ENCODE measurements around the gene RNF34. TPM values are rescaled to one million over a fixed set of nuclear protein-coding genes. Genes with fewer than 3 reads are reported as not detected.

The RNF34 gene
- total and polyA plus RNA-seq, 2 of the 8 experiments (the other 6 are each of a cell fraction or from before 2014, with no cell fraction given): 37.9 to 57.6 TPM

- Histone ChIP-seq H2BK120ac (replicated peaks; ENCODE audit: low read depth, low read length) (no peak overlapping the region), H2AK5ac (ENCODE audit: low read depth, low read length) (no peak overlapping the region), H4K20me1 (replicated peaks in 1 of 2; ENCODE audit: control insufficient read depth in 1 of 2, insufficient read depth in 2 of 2, low read length in 2 of 2) (no peaks in the 10 kb centered on the region), H4K8ac (ENCODE audit: extremely low read depth, insufficient read depth, low read length) (no peak overlapping the region), H3K23ac (ENCODE audit: insufficient read length) (no peak overlapping the region), H2AFZ (ENCODE audit: low read length) (no peak overlapping the region), H3K27me3 (replicated peaks in 1 of 4; ENCODE audit: control insufficient read depth in 3 of 4, extremely low read depth in 1 of 4, insufficient read depth in 3 of 4, low read length in 3 of 4) (no peaks in the 10 kb centered on the region), H3K56ac (replicated peaks; ENCODE audit: insufficient read length, low read depth, low read length) (no peak overlapping the region), H2BK20ac (ENCODE audit: low read length) (no peak overlapping the region), H3K9me3 (ENCODE audit: insufficient read depth in 2 of 2, low read depth in 1 of 2, low read length in 1 of 2) (no peaks in the 10 kb centered on the region), H2BK15ac (ENCODE audit: low read length) (no peak overlapping the region), H3K14ac (ENCODE audit: insufficient read length) (no peak overlapping the region), H3K36me3 (ENCODE audit: control insufficient read depth in 2 of 4, insufficient read depth in 4 of 4, low read length in 3 of 4) (no peaks in the 10 kb centered on the region), H3K23me2 (ENCODE audit: low read depth, low read length) (no peaks in the 10 kb centered on the region), H3K4me2 (ENCODE audit: insufficient read depth in 1 of 2, low read depth in 2 of 2, low read length in 2 of 2) (no peak overlapping the region), H3K79me1 (ENCODE audit: low read depth, low read length) (no peaks in the 10 kb centered on the region), H2BK5ac (ENCODE audit: low read depth, low read length) (no peak overlapping the region), H2BK12ac (ENCODE audit: low read depth, low read length) (no peak overlapping the region), H3K18ac (ENCODE audit: extremely low read depth, low read length) (no peak overlapping the region), H3K9ac (replicated peaks in 1 of 4; ENCODE audit: extremely low read depth in 1 of 4, low read depth in 3 of 4, low read length in 3 of 4) (no peak overlapping the region), H4K91ac (replicated peaks; ENCODE audit: insufficient read length, low read length) (no peak overlapping the region), H4K5ac (ENCODE audit: insufficient read length, low read depth, low read length) (no peak overlapping the region), H3K4me1 (replicated peaks in 1 of 4; ENCODE audit: control insufficient read depth in 3 of 4, insufficient read depth in 4 of 4, low read length in 3 of 4) (no peaks in the 10 kb centered on the region), H3K79me2 (ENCODE audit: control insufficient read depth in 1 of 2, insufficient read depth in 2 of 2, low read length in 2 of 2) (no peaks in the 10 kb centered on the region), H3K4ac (replicated peaks; ENCODE audit: insufficient read length, low read depth, low read length) (no peak overlapping the region), H3K4me3 (ENCODE audit: extremely low read depth in 1 of 4, insufficient read depth in 2 of 4, low read depth in 3 of 4, low read length in 4 of 4) (no peak overlapping the region), H3K27ac (ENCODE audit: low read depth, low read length) (no peak overlapping the region)
- FAIRE-seq: no peak
- TF ChIP-seq RFX5 (IDR thresholded peaks at IDR 0.05; ENCODE audit: borderline replicate concordance, low read depth, low read length) (no peak), SIN3A (conservative IDR thresholded peaks at IDR 0.05 in 1 of 2, IDR thresholded peaks at IDR 0.05 in 1 of 2; ENCODE audit: low read depth in 1 of 2, low read length in 2 of 2) (no peak)
- TF ChIP-seq, protein P1, sequence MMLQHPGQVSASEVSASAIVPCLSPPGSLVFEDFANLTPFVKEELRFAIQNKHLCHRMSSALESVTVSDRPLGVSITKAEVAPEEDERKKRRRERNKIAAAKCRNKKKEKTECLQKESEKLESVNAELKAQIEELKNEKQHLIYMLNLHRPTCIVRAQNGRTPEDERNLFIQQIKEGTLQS (IDR thresholded peaks at IDR 0.05; ENCODE audit: insufficient read depth, low read depth, low read length): no peak
- POLR2A ChIA-PET (ENCODE audit: partially characterized antibody): no interaction called here
- DNase-seq (ENCODE audit: low read depth in 1 of 2, low spot score in 2 of 2): no peak
- CTCF ChIA-PET (ENCODE audit: partially characterized antibody): no interaction called here
- 89% methylated on average over 3 of the region's 3 CpGs; no CpG with 5 or more reads in 1 of the 2 experiments for WGBS, 2 experiments (ENCODE audit: extremely low coverage in 1 of 2, insufficient coverage in 1 of 2, insufficient read length in 1 of 2, insufficient replicate concordance in 2 of 2, low coverage in 1 of 2, low lambda C conversion rate in 2 of 2, missing lambda C conversion rate in 1 of 2)
Observed at GRCh38 chr12:121392325-121392716, 7.6 kb upstream of the RNF34 start.
